Type B pancreatic cell (in vitro differentiated cells): ENCODE measurements around the gene FLT3LG. TPM values are rescaled to one million over a fixed set of nuclear protein-coding genes. Genes with fewer than 3 reads are reported as not detected.

Experiments
- DNase-seq: peaks from one replicate; pipeline ENCODE4 v3.0.0; 2021; ENCODE audit warnings: mixed read lengths; ENCODE audit not compliant: unreplicated experiment; ENCODE audit errors: extremely low spot score
- H3K27ac Mint-ChIP-seq: 2 replicates; pipeline ENCODE4 v1.8.0; 2021; ENCODE audit warnings: mild to moderate bottlenecking, mixed read lengths
- H3K27me3 Mint-ChIP-seq: 2 replicates; pipeline ENCODE4 v1.8.0; 2021; ENCODE audit warnings: mixed read lengths
- H3K36me3 Mint-ChIP-seq: 2 replicates; pipeline ENCODE4 v1.8.0; 2021; ENCODE audit warnings: mixed read lengths
- H3K4me1 Mint-ChIP-seq: one replicate; pipeline ENCODE4 v1.8.0; 2021; ENCODE audit warnings: mixed read lengths; ENCODE audit not compliant: unreplicated experiment
- H3K4me3 Mint-ChIP-seq: 2 replicates; pipeline ENCODE4 v1.8.0; 2021; ENCODE audit warnings: mild to moderate bottlenecking, mixed read lengths
- H3K9me3 Mint-ChIP-seq: 2 replicates; pipeline ENCODE4 v1.8.0; 2021; ENCODE audit warnings: mixed read lengths
- total RNA-seq: library from RNA; stranded (reverse); gene quantifications from 2 replicates; pipeline ENCODE4 v1.2.1, GENCODE V29; 2021; ENCODE audit warnings: low replicate concordance
- TF ChIP-seq, protein P1 (sequence below): fragments of 200-600 bp; sonication (generic); conservative IDR thresholded peaks from 2 replicates; pipeline ENCODE4 v1.5.0; 2021; ENCODE audit warnings: antibody characterized with exemption, mild to moderate bottlenecking

FLT3LG gene
- total RNA-seq, 1 donor from 2014 or later = 2.0 TPM

DNA sequence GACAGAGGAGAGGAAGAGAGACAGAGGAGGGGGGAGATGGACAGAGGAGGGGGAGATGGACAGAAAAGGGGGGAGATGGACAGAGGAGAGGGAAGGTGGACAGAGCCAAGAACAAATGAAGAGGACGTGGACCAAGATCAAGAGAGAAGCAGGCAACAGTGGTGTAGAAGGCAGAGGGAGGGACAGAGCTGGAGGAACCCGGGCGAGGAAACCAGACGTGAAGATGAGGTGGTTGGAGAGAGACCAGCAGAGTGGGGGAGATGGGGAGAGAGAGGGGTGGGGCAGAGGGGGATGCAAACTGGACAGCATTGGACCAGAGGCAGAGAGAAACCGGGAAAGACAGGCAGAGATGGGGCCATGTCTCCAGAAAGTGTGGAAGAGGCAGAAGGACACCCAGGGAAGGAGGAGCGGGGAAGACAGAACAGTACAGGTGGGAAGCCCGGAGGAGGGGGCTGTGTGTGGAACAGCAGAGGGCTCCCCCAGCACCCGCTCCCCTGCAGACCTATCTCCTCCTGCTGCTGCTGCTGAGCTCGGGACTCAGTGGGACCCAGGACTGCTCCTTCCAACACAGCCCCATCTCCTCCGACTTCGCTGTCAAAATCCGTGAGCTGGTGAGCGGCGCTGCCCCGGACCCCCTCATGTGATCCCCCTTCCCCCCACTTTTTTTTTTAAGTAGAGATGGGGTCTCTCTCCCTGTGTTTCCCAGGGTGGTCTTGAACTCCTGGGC lies 1.3 kb downstream of the FLT3LG start:
- Mint-ChIP-seq H3K27me3 (peaks cover 22% of the 10 kb centered on the region), H3K9me3 (no peaks in the 10 kb centered on the region), H3K27ac (no peak overlapping the region), H3K36me3 (no peaks in the 10 kb centered on the region), H3K4me3 (no peak overlapping the region), H3K4me1 (peaks cover 7% of the 10 kb centered on the region)
- TF ChIP-seq, protein P1, sequence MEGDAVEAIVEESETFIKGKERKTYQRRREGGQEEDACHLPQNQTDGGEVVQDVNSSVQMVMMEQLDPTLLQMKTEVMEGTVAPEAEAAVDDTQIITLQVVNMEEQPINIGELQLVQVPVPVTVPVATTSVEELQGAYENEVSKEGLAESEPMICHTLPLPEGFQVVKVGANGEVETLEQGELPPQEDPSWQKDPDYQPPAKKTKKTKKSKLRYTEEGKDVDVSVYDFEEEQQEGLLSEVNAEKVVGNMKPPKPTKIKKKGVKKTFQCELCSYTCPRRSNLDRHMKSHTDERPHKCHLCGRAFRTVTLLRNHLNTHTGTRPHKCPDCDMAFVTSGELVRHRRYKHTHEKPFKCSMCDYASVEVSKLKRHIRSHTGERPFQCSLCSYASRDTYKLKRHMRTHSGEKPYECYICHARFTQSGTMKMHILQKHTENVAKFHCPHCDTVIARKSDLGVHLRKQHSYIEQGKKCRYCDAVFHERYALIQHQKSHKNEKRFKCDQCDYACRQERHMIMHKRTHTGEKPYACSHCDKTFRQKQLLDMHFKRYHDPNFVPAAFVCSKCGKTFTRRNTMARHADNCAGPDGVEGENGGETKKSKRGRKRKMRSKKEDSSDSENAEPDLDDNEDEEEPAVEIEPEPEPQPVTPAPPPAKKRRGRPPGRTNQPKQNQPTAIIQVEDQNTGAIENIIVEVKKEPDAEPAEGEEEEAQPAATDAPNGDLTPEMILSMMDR = no peak
- DNase-seq = no peak

- no peak for DNase-seq
- Mint-ChIP-seq H3K36me3 (no peaks in the 10 kb centered on the region), H3K4me3 (peak overlapping the region; percentile 44), H3K27ac (no peak overlapping the region), H3K9me3 (no peaks in the 10 kb centered on the region), H3K27me3 (peaks cover 22% of the 10 kb centered on the region), H3K4me1 (peaks cover 7% of the 10 kb centered on the region)
- TF ChIP-seq, protein P1 = peak; percentile 75
Observed at GRCh38 chr19:49475995-49476880, 2.2 kb downstream of the FLT3LG start.

DNA sequence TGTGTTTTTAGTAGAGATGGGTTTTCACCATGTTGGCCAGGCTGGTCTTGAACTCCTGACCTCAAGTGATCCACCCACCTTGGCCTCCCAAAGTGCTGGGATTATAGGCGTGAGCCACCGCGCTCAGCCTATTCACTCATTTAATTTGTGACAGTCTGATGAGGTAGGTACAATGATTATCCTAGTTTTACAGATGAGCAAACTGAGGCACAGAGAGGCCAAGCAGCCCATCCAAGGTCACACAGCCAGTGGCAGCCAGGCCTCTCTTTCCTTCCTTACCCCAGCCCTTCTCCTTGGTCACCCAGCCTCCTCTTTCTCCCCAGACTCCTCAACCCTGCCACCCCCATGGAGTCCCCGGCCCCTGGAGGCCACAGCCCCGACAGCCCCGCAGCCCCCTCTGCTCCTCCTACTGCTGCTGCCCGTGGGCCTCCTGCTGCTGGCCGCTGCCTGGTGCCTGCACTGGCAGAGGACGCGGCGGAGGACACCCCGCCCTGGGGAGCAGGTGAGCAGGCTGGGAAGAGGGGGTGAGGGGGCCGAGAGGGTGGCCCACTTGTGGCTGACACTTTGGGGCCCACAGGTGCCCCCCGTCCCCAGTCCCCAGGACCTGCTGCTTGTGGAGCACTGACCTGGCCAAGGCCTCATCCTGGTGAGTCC lies 6.1 kb downstream of the FLT3LG start:
- Mint-ChIP-seq H3K4me1 (peaks cover 7% of the 10 kb centered on the region), H3K27ac (no peak overlapping the region), H3K9me3 (no peaks in the 10 kb centered on the region), H3K36me3 (no peaks in the 10 kb centered on the region), H3K4me3 (no peak overlapping the region), H3K27me3 (peaks cover 12% of the 10 kb centered on the region)
- DNase-seq = no peak
- TF ChIP-seq, protein P1 = no peak

DNA sequence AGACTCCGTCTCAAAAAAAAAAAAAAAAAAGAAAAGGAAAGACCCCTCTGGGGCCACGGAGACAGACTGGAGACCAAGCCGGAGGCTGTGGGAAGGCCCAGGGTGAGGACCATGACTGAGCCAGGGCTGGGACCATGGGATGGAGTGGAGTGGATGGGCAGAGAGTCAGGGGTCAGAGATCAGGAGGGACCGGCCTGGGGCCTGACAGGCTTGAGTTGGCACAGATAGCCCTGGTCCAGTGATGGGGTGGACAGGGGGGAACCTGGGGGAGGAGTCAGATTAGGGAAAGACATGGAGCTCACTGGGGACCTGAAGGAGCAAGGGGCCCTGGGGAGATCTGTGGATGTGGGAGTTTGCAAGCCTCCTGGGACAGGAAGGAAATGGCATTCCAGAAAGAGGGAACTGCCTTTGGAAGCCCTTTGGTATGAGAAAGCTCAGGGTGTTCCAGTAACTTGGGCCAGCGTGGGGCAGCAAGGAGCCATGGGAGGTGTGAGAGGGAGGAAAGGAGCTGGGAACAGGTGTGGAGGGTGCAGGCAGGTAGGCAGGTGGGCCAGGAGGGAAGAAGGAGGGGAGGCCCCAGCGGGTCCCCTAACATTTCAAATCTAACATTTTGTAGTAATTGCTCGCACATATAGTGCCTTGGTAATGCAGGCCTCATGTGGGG lies 7.1 kb downstream of the FLT3LG start:
- Mint-ChIP-seq H3K9me3 (no peaks in the 10 kb centered on the region), H3K27me3 (peaks cover 3% of the 10 kb centered on the region), H3K27ac (no peak overlapping the region), H3K4me1 (peaks cover 3% of the 10 kb centered on the region), H3K4me3 (no peak overlapping the region), H3K36me3 (no peaks in the 10 kb centered on the region)
- TF ChIP-seq, protein P1 = no peak
- DNase-seq = no peak

- H3K36me3 Mint-ChIP-seq = peaks cover 28% of the 10 kb centered on the region
- TF ChIP-seq, protein P1 = no peak
- DNase-seq = no peak
- H3K27ac Mint-ChIP-seq = peak overlapping the region; percentile 81
- peaks cover 11% of the 10 kb centered on the region for H3K4me1 Mint-ChIP-seq
- H3K4me3 Mint-ChIP-seq = peak overlapping the region; percentile 22
- H3K9me3 Mint-ChIP-seq = no peaks in the 10 kb centered on the region
- peaks cover 3% of the 10 kb centered on the region for H3K27me3 Mint-ChIP-seq
Observed at GRCh38 chr19:49486232-49486631, 12.2 kb downstream of the FLT3LG start.
